ENCODE data around the gene BRIX1. TPM values are rescaled to one million over a fixed set of nuclear protein-coding genes. Genes with fewer than 3 reads are reported as not detected.
A peak's percentile ranks its signal among the peaks of the same experiment; 100 is the strongest.
"Not testable (repeated sequence)": the region's sequence is repeated elsewhere in the genome, so short reads cannot be mapped to it uniquely, and the experiment has no call there.

Gene BRIX1
- total RNA-seq, 4 donors from 2014 or later, result 21.9 to 33.3 (median 29.8) TPM

GRCh38 chr5:34916518-34916917 is 1.0 kb downstream of the BRIX1 start:
- no peak overlapping the region for H3K27ac ChIP-seq
- DNase-seq (ENCODE audit: low spot score in 2 of 2), result no peak
- H3K36me3 ChIP-seq, result peaks cover 26% of the 10 kb centered on the region
- H3K27me3 ChIP-seq, result no peaks in the 10 kb centered on the region
- H3K4me1 ChIP-seq, result peaks cover 32% of the 10 kb centered on the region
- H3K9me3 ChIP-seq, result no peaks in the 10 kb centered on the region
- WGBS, result 19% methylated on average over 6 of the region's 6 CpGs
- TF ChIP-seq POLR2AphosphoS5 (IDR thresholded peaks at IDR 0.05), result no peak
- no peak for TF ChIP-seq EP300 (IDR thresholded peaks at IDR 0.05)
- no peak for TF ChIP-seq POLR2A (IDR thresholded peaks at IDR 0.05)
- TF ChIP-seq CTCF (IDR thresholded peaks at IDR 0.05), result no peak
- H3K4me3 ChIP-seq, result peak overlapping the region; percentile 91

GRCh38 chr5:34918025-34918424 is 2.5 kb downstream of the BRIX1 start:
- Histone ChIP-seq H3K4me1 (peaks cover 32% of the 10 kb centered on the region), H3K4me3 (no peak overlapping the region), H3K36me3 (peaks cover 29% of the 10 kb centered on the region), H3K27ac (no peak overlapping the region), H3K27me3 (no peaks in the 10 kb centered on the region), H3K9me3 (no peaks in the 10 kb centered on the region)
- no peak for TF ChIP-seq POLR2A (IDR thresholded peaks at IDR 0.05)
- no peak for TF ChIP-seq CTCF (IDR thresholded peaks at IDR 0.05)
- TF ChIP-seq POLR2AphosphoS5 (IDR thresholded peaks at IDR 0.05), result no peak
- TF ChIP-seq EP300 (IDR thresholded peaks at IDR 0.05), result no peak
- DNase-seq (ENCODE audit: low spot score in 2 of 2), result no peak
- 69% methylated on average over 4 of the region's 4 CpGs for WGBS

- H3K4me3 ChIP-seq, result no peak overlapping the region
- no peak overlapping the region for H3K27ac ChIP-seq
- no peaks in the 10 kb centered on the region for H3K27me3 ChIP-seq
- H3K36me3 ChIP-seq, result peaks cover 40% of the 10 kb centered on the region
- H3K9me3 ChIP-seq, result no peaks in the 10 kb centered on the region
- H3K4me1 ChIP-seq, result peaks cover 30% of the 10 kb centered on the region
- TF ChIP-seq EP300 (IDR thresholded peaks at IDR 0.05), result no peak
- no peak for TF ChIP-seq POLR2A (IDR thresholded peaks at IDR 0.05)
- TF ChIP-seq CTCF (IDR thresholded peaks at IDR 0.05), result no peak
- TF ChIP-seq POLR2AphosphoS5 (IDR thresholded peaks at IDR 0.05), result no peak
- 84% methylated on average over 4 of the region's 4 CpGs for WGBS
- DNase-seq (ENCODE audit: low spot score in 2 of 2), result no peak
Measured at GRCh38 chr5:34919077-34919476, 3.6 kb downstream of the BRIX1 start.

GRCh38 chr5:34923256-34923655 is 7.7 kb downstream of the BRIX1 start:
- Histone ChIP-seq H3K4me1 (peaks cover 10% of the 10 kb centered on the region), H3K36me3 (peaks cover 61% of the 10 kb centered on the region)
- not testable (repeated sequence) for DNase-seq (ENCODE audit: low spot score in 2 of 2); H3K9me3 ChIP-seq; H3K27me3 ChIP-seq; H3K27ac ChIP-seq; H3K4me3 ChIP-seq
- 90% methylated on average over 9 of the region's 9 CpGs for WGBS

GRCh38 chr5:34923694-34924461 is 8.4 kb downstream of the BRIX1 start:
- Histone ChIP-seq H3K4me3 (no peak overlapping the region), H3K27me3 (no peaks in the 10 kb centered on the region), H3K4me1 (peaks cover 16% of the 10 kb centered on the region), H3K9me3 (no peaks in the 10 kb centered on the region), H3K36me3 (peaks cover 61% of the 10 kb centered on the region), H3K27ac (no peak overlapping the region)
- TF ChIP-seq POLR2AphosphoS5 (IDR thresholded peaks at IDR 0.05), result no peak
- no peak for TF ChIP-seq POLR2A (IDR thresholded peaks at IDR 0.05)
- no peak for TF ChIP-seq CTCF (IDR thresholded peaks at IDR 0.05)
- TF ChIP-seq EP300 (IDR thresholded peaks at IDR 0.05), result no peak
- no peak for DNase-seq (ENCODE audit: low spot score in 2 of 2)
- WGBS, result 29% methylated on average over 3 of the region's 3 CpGs

GRCh38 chr5:34924462-34924765 is 8.9 kb downstream of the BRIX1 start:
- Histone ChIP-seq H3K36me3 (peaks cover 61% of the 10 kb centered on the region), H3K27me3 (no peaks in the 10 kb centered on the region), H3K4me3 (no peak overlapping the region), H3K9me3 (no peaks in the 10 kb centered on the region), H3K4me1 (peaks cover 17% of the 10 kb centered on the region), H3K27ac (no peak overlapping the region)
- TF ChIP-seq CTCF (IDR thresholded peaks at IDR 0.05) (no peak), EP300 (IDR thresholded peaks at IDR 0.05) (no peak), POLR2A (IDR thresholded peaks at IDR 0.05) (no peak), POLR2AphosphoS5 (IDR thresholded peaks at IDR 0.05) (no peak)
- no peak for DNase-seq (ENCODE audit: low spot score in 2 of 2)

All from suprapubic skin (tissue), 4 donors.